ENCODE measurements around the gene ZNF701.

The ZNF701 gene

DNA sequence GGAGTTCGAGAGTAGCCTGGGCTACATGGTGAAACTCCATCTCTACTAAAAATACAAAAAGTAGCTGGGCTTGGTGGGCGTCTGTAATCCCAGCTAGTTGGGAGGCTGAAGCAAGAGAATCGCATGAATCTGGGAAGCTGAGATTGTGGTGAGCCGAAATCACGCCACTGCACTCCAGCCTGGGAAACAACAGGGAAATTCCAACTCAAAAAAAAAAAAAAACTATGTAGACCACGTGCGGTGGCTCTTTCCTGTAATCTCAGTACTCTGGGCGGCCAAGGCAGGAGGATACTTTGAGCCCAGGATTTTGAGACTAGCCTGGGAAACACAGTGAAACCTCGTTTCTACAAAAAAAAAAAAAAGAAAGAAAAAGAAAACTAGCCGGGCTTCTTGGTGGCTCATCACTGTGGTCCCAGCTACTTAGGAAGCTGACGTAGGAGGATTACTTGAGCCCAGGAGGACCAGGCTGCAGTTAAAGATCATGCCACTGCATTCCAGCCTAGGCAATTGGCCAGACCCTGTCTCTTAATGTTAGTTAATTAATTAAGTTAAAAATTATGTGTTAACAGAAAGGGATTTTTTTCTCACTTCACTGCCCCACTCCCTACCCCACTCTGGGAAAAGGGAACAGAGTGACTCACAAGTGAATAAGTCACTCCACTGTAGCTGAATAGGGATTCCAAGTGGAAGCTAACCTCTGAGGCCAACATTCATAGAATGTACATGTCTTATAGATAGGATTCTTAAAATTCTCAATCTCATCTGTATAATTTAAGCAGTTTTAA lies 65.9 kb downstream of the ZNF701 start:
- peaks cover 32 to 44% of the 10 kb centered on the region in 2 donors for H3K36me3 Mint-ChIP-seq
- ATAC-seq (replicated peaks) = no peak
- H3K4me3 Mint-ChIP-seq = no peak overlapping the region
- peaks cover 20 to 26% of the 10 kb centered on the region in 2 donors for H3K4me1 Mint-ChIP-seq
- DNase-seq = no peak
- peaks cover 0 to 2% of the 10 kb centered on the region in 2 donors for H3K9me3 Mint-ChIP-seq
- no peak overlapping the region for H3K27ac Mint-ChIP-seq
- no peaks in the 10 kb centered on the region for H3K27me3 Mint-ChIP-seq
